Mesenchymal stem cell (in vitro differentiated cells and primary cell): ENCODE data around the gene GPHA2.

ENCODE experiments used
- DNase-seq: peaks from one replicate; pipeline ENCODE4 v3.0.0-alpha.2; 2013
- H2AFZ ChIP-seq: one replicate; pipeline ENCODE4 v1.6.1; 2013; ENCODE audit warnings: low read depth, mild to moderate bottlenecking, control low read depth, inconsistent platforms, low read length, moderate library complexity
- H2AK5ac ChIP-seq: 2 replicates; pipeline ENCODE4 v1.6.1; 2013; ENCODE audit warnings: low read length, moderate library complexity, mild to moderate bottlenecking, inconsistent platforms; ENCODE audit not compliant: severe bottlenecking
- H2BK120ac ChIP-seq: one replicate; pipeline ENCODE4 v1.6.1; 2013; ENCODE audit warnings: low read depth, mild to moderate bottlenecking, inconsistent platforms, low read length, moderate library complexity
- H2BK12ac ChIP-seq, 2 experiments: one replicate each; pipeline ENCODE4 v1.6.1; 2013; ENCODE audit warnings: inconsistent platforms in 2 of 2, low read length in 2 of 2, mild to moderate bottlenecking in 2 of 2, moderate library complexity in 2 of 2, control low read depth in 1 of 2
- H2BK15ac ChIP-seq: one replicate; pipeline ENCODE4 v1.6.1; 2013; ENCODE audit warnings: mild to moderate bottlenecking, low read depth, inconsistent platforms; ENCODE audit not compliant: poor library complexity, severe bottlenecking
- H2BK5ac ChIP-seq: 2 replicates; pipeline ENCODE4 v1.6.1; 2013; ENCODE audit warnings: low read depth, mild to moderate bottlenecking, low read length, control low read depth, inconsistent platforms; ENCODE audit not compliant: poor library complexity, severe bottlenecking
- H3K14ac ChIP-seq, 2 experiments: one replicate each; pipeline ENCODE4 v1.6.1; 2013; ENCODE audit warnings: inconsistent platforms in 2 of 2, low read length in 2 of 2, control low read depth in 1 of 2, mild to moderate bottlenecking in 1 of 2, moderate library complexity in 1 of 2
- H3K18ac ChIP-seq, 2 experiments: one replicate each; pipeline ENCODE4 v1.6.1; 2013; ENCODE audit warnings: inconsistent platforms in 2 of 2, low read length in 2 of 2, control low read depth in 1 of 2, low read depth in 1 of 2, mild to moderate bottlenecking in 1 of 2
- H3K23ac ChIP-seq, 2 experiments: one replicate each; pipeline ENCODE4 v1.6.1; 2013; ENCODE audit warnings: inconsistent platforms in 2 of 2, low read length in 2 of 2, mild to moderate bottlenecking in 2 of 2, moderate library complexity in 2 of 2, control low read depth in 1 of 2
- H3K27ac ChIP-seq: 2 replicates; pipeline ENCODE4 v1.5.1; 2013; ENCODE audit warnings: mild to moderate bottlenecking, moderate library complexity, low read length, control low read depth, inconsistent platforms; ENCODE audit not compliant: poor library complexity, severe bottlenecking
- H3K27me3 ChIP-seq, 2 experiments: 2 replicates each; pipeline versions ENCODE4 v1.6.1 to v1.7.0; 2013; ENCODE audit warnings: low read length in 2 of 2, mild to moderate bottlenecking in 2 of 2, moderate library complexity in 2 of 2, control low read depth in 1 of 2, inconsistent platforms in 1 of 2; ENCODE audit not compliant: control insufficient read depth in 1 of 2, insufficient read depth in 1 of 2
- H3K36me3 ChIP-seq, 2 experiments: 2 replicates each; pipeline versions ENCODE4 v1.6.1 to v1.7.0; 2013; ENCODE audit warnings: low read length in 2 of 2, control low read depth in 1 of 2, inconsistent platforms in 1 of 2, low read depth in 1 of 2, mild to moderate bottlenecking in 1 of 2; ENCODE audit not compliant: insufficient read depth in 2 of 2, control insufficient read depth in 1 of 2
- H3K4ac ChIP-seq, 2 experiments: one replicate each; pipeline ENCODE4 v1.6.1; 2013; ENCODE audit warnings: inconsistent platforms in 2 of 2, low read length in 2 of 2, mild to moderate bottlenecking in 2 of 2, moderate library complexity in 2 of 2, control low read depth in 1 of 2, low read depth in 1 of 2
- H3K4me1 ChIP-seq: 2 replicates; pipeline ENCODE4 v1.6.1; 2013; ENCODE audit warnings: low read depth, low read length, control low read depth; ENCODE audit not compliant: control insufficient read depth, insufficient read depth
- H3K4me2 ChIP-seq: 2 replicates; pipeline ENCODE4 v1.6.1; 2013; ENCODE audit warnings: low read length, mild to moderate bottlenecking, inconsistent platforms; ENCODE audit not compliant: poor library complexity, severe bottlenecking
- H3K4me3 ChIP-seq, 2 experiments: 2 replicates each; pipeline versions ENCODE4 v1.5.1 to v1.7.0; 2013; ENCODE audit warnings: low read length in 2 of 2, mild to moderate bottlenecking in 2 of 2, control low read depth in 1 of 2, low read depth in 1 of 2; ENCODE audit not compliant: insufficient read depth in 1 of 2
- H3K79me1 ChIP-seq: replicated peaks from 2 replicates; pipeline ENCODE4 v1.6.1; 2013; ENCODE audit warnings: mild to moderate bottlenecking, control low read depth, low read length, inconsistent platforms; ENCODE audit not compliant: poor library complexity, severe bottlenecking
- H3K9ac ChIP-seq: 2 replicates; pipeline ENCODE4 v1.7.0; 2013; ENCODE audit warnings: mild to moderate bottlenecking, low read length, moderate library complexity
- H3K9me3 ChIP-seq: 2 replicates; pipeline ENCODE4 v1.7.0; 2013; ENCODE audit warnings: mild to moderate bottlenecking, low read length; ENCODE audit not compliant: control insufficient read depth
- H4K8ac ChIP-seq: one replicate; pipeline ENCODE4 v1.6.1; 2013; ENCODE audit warnings: inconsistent platforms, mild to moderate bottlenecking, low read length, moderate library complexity
- H4K91ac ChIP-seq: one replicate; pipeline ENCODE4 v1.6.1; 2013; ENCODE audit warnings: mild to moderate bottlenecking, low read length, inconsistent platforms
- WGBS: methylation state at CpG from one replicate; pipeline ENCODE4 v1.1.7; 2013; ENCODE audit warnings: mixed read lengths; 5-methylcytosine and 5-hydroxymethylcytosine counted together

The GPHA2 gene

DNA sequence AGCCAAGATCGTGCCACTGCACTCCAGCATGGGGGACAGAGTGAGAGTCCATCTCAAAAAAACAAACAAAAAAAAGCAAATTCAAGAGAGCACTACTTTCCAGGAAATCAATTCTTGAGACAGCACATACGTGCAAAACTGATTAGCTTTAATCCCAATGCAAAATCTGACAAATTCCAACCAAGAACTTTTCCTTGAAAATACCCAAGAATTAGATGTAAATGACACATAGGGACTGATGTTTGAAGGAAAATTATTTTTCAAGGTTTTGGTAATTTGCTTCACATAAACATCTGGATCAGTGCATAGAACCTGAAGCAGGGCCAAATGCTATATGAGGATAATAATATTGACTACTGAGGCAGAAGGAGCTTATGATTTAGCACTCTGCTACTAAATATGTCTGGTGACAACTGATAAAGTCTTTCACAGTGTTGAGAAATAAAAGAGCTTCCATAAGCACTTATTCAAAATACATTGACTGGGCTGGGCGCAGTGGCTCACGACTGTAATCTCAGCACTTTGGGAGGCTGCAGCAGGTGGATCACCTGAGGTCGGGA, 27.5 kb upstream of the GPHA2 start:
- Histone ChIP-seq H2AK5ac (no peak overlapping the region), H3K27me3 (peaks cover 7 to 13% of the 10 kb centered on the region in 2 experiments), H3K4me2 (no peak overlapping the region), H2BK5ac (no peak overlapping the region), H2BK120ac (no peak overlapping the region), H3K36me3 (no peaks in the 10 kb centered on the region), H3K4me1 (no peaks in the 10 kb centered on the region), H3K18ac (no peak overlapping the region), H3K9me3 (no peaks in the 10 kb centered on the region), H4K8ac (no peak overlapping the region), H2AFZ (no peak overlapping the region), H3K27ac (no peak overlapping the region), H3K4me3 (no peak overlapping the region), H2BK12ac (no peak overlapping the region), H3K9ac (no peak overlapping the region), H3K14ac (no peak overlapping the region), H3K79me1 (no peaks in the 10 kb centered on the region), H3K4ac (no peak overlapping the region), H2BK15ac (no peak overlapping the region), H4K91ac (no peak overlapping the region), H3K23ac (no peak overlapping the region)
- DNase-seq: no peak
- 72% methylated on average over 4 of the region's 5 CpGs for WGBS

- DNase-seq: no peak
- H3K4me3 ChIP-seq: no peak overlapping the region
- H3K9ac ChIP-seq: no peak overlapping the region
- no peaks in the 10 kb centered on the region for H3K36me3 ChIP-seq
- H3K27ac ChIP-seq: no peak overlapping the region
- no peak overlapping the region for H3K4ac ChIP-seq
- H3K27me3 ChIP-seq: peaks cover 7 to 13% of the 10 kb centered on the region in 2 experiments
- no peak overlapping the region for H4K91ac ChIP-seq
- H3K9me3 ChIP-seq: no peaks in the 10 kb centered on the region
- H2AFZ ChIP-seq: no peak overlapping the region
- H3K4me2 ChIP-seq: no peak overlapping the region
- WGBS: 84% methylated on average over 4 of the region's 4 CpGs
- H2BK12ac ChIP-seq: no peak overlapping the region
- no peaks in the 10 kb centered on the region for H3K4me1 ChIP-seq
- no peak overlapping the region for H3K14ac ChIP-seq
- H3K18ac ChIP-seq: no peak overlapping the region
- H3K79me1 ChIP-seq: no peaks in the 10 kb centered on the region
- no peak overlapping the region for H2AK5ac ChIP-seq
- H2BK5ac ChIP-seq: no peak overlapping the region
- H3K23ac ChIP-seq: no peak overlapping the region
- no peak overlapping the region for H4K8ac ChIP-seq
- no peak overlapping the region for H2BK15ac ChIP-seq
- no peak overlapping the region for H2BK120ac ChIP-seq
Observed at GRCh38 chr11:64960719-64961118, 25.0 kb upstream of the GPHA2 start.

DNA sequence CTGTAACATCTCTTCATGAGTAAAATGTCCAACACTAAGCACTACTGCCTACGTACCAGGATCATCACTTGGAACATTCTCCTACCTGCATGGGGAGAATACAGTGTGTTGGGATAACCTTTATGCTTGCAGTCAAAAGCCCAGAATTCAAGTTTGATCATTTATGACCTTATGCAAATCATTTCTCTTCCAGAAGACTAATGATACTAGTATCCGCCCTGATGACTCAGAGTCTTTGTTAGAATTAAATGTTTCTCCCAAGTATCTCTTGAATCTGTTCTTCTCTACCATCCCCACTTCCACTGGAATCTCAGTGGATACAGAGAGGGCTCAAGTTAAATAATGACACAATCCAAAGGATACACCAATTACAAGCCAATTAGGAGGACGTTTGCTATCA, 23.8 kb upstream of the GPHA2 start:
- H3K18ac ChIP-seq: no peak overlapping the region
- no peak overlapping the region for H4K8ac ChIP-seq
- H2BK5ac ChIP-seq: no peak overlapping the region
- H3K4me3 ChIP-seq: no peak overlapping the region
- WGBS: 65% methylated on average over 3 of the region's 3 CpGs
- H3K9me3 ChIP-seq: no peaks in the 10 kb centered on the region
- H3K23ac ChIP-seq: no peak overlapping the region
- H2BK15ac ChIP-seq: no peak overlapping the region
- H4K91ac ChIP-seq: no peak overlapping the region
- no peaks in the 10 kb centered on the region for H3K36me3 ChIP-seq
- peaks cover 10 to 13% of the 10 kb centered on the region in 2 experiments for H3K27me3 ChIP-seq
- no peak overlapping the region for H3K9ac ChIP-seq
- H2BK120ac ChIP-seq: no peak overlapping the region
- H3K14ac ChIP-seq: no peak overlapping the region
- H2BK12ac ChIP-seq: no peak overlapping the region
- no peak overlapping the region for H3K4ac ChIP-seq
- no peak overlapping the region for H3K27ac ChIP-seq
- H2AK5ac ChIP-seq: no peak overlapping the region
- DNase-seq: no peak
- no peak overlapping the region for H2AFZ ChIP-seq
- no peak overlapping the region for H3K4me2 ChIP-seq
- H3K79me1 ChIP-seq: no peaks in the 10 kb centered on the region
- no peaks in the 10 kb centered on the region for H3K4me1 ChIP-seq

DNA sequence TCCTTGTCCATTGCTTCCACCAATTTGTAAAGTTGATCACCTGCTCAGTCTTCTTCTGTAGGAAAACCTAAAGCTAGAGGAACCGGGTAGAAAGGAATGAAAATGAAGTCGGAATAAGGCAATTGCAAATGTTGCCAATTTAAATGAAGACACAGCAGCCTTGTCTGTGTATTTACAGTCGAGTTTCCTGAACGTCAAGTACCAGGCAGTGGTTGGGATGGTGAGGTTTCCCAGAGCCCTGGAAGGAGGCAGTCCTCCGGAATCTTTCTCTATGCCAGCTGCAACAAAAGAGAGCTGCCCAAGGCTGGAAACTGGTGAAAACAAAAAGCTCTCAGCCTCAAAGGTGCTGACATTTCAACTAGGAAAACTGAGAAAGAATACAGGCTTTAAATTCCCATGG, 18.5 kb upstream of the GPHA2 start:
- H3K4me2 ChIP-seq: no peak overlapping the region
- no peaks in the 10 kb centered on the region for H3K36me3 ChIP-seq
- H3K79me1 ChIP-seq: no peaks in the 10 kb centered on the region
- peaks cover 26 to 29% of the 10 kb centered on the region in 2 experiments for H3K27me3 ChIP-seq
- H3K23ac ChIP-seq: no peak overlapping the region
- H4K91ac ChIP-seq: no peak overlapping the region
- no peak overlapping the region for H3K4me3 ChIP-seq
- no peak overlapping the region for H3K14ac ChIP-seq
- H2BK12ac ChIP-seq: no peak overlapping the region
- no peak overlapping the region for H3K4ac ChIP-seq
- no peak overlapping the region for H2AK5ac ChIP-seq
- no peak overlapping the region for H3K9ac ChIP-seq
- no peak overlapping the region for H2BK5ac ChIP-seq
- H2BK120ac ChIP-seq: no peak overlapping the region
- H4K8ac ChIP-seq: no peak overlapping the region
- peaks cover 2% of the 10 kb centered on the region for H3K4me1 ChIP-seq
- no peak overlapping the region for H3K18ac ChIP-seq
- no peak overlapping the region for H3K27ac ChIP-seq
- no peak overlapping the region for H2AFZ ChIP-seq
- WGBS: 66% methylated on average over 5 of the region's 5 CpGs
- no peak overlapping the region for H2BK15ac ChIP-seq
- no peaks in the 10 kb centered on the region for H3K9me3 ChIP-seq
- DNase-seq: no peak
